Vagina (tissue), 2 donors: ENCODE data around the gene KIF7. TPM values are rescaled to one million over a fixed set of nuclear protein-coding genes. Genes with fewer than 3 reads are reported as not detected.

ENCODE experiments used
- DNase-seq, 2 donors: peaks; one replicate each; pipeline ENCODE4 v3.0.0-alpha.2; 2017; ENCODE audit errors: extremely low spot score in 2 of 2
- H3K27ac ChIP-seq: fragments of 200-600 bp; sonication (generic); one replicate; pipeline ENCODE4 v1.5.1; 2019
- H3K27me3 ChIP-seq: fragments of 200-600 bp; sonication (generic); one replicate; pipeline ENCODE4 v1.5.1; 2019
- H3K36me3 ChIP-seq, 2 donors: fragments of 200-600 bp; sonication (generic); one replicate each; pipeline ENCODE4 v1.5.1; 2017 to 2019
- H3K4me1 ChIP-seq: fragments of 200-600 bp; sonication (generic); one replicate; pipeline ENCODE4 v1.5.1; 2019
- H3K4me3 ChIP-seq, 2 donors: fragments of 200-600 bp; sonication (generic); 1 replicate in 1 of 2; 2 replicates in 1 of 2; pipeline ENCODE4 v1.5.1; 2016 to 2019
- H3K9me3 ChIP-seq: fragments of 200-600 bp; sonication (generic); one replicate; pipeline ENCODE4 v1.5.1; 2019
- CTCF ChIP-seq, 3 experiments: fragments of 450-650 bp in 2 of 3; fragments of 200-600 bp in 1 of 3; sonication (generic) in 1 of 3; IDR thresholded peaks; one replicate each; pipeline ENCODE4 v1.5.1; 2017 to 2019; ENCODE audit warnings: antibody characterized with exemption in 3 of 3, mild to moderate bottlenecking in 2 of 3, moderate library complexity in 2 of 3
- POLR2A ChIP-seq, 2 donors: fragments of 450-650 bp; IDR thresholded peaks; one replicate each; pipeline ENCODE4 v1.6.1; 2017; ENCODE audit warnings: antibody characterized with exemption in 2 of 2, mild to moderate bottlenecking in 2 of 2, moderate library complexity in 2 of 2
- POLR2AphosphoS5 ChIP-seq, 2 donors: sonication (generic); formaldehyde crosslinking; IDR thresholded peaks; one replicate each; pipeline ENCODE4 v1.9.0; 2017; ENCODE audit warnings: antibody characterized with exemption in 2 of 2, mild to moderate bottlenecking in 2 of 2, low read depth in 1 of 2; ENCODE audit not compliant: insufficient read depth in 1 of 2
- intact Hi-C: fragments of 100-400 bp; cut with DNase I; formaldehyde crosslinking; loops from one replicate; pipeline ENCODE4 v1.15.1; 2023
- total RNA-seq: library from RNA; depleted of rRNA; stranded (reverse); fragments of >200 nt; gene quantifications from one replicate; pipeline ENCODE4 v1.2.3, GENCODE V29; 2016

The KIF7 gene
- total RNA-seq, 1 donor from 2014 or later = 7.9 TPM

DNA sequence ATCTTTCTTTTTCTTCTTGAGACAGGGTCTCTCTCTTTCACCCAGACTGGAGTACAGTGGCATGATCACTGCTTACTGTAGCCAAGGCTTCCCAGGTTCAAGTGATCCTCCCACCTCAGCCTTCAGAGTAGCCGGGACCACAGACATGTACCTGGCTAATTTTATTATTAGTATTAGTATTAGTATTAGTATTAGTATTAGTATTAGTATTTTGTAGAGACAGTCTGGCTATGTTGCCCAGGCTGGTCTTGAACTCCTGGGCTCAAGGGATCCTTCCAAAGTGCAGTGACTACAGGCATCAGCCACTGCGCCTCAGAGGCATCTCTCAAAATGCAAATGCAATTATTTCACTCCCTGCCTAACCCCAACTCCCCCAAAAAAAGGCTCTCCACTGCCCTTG lies 1.7 kb downstream of the KIF7 start:
- intact Hi-C loops = no loop called here
- H3K4me3 ChIP-seq = no peak overlapping the region

GRCh38 chr15:89652666-89653065 lies 2.6 kb downstream of the KIF7 start:
- Histone ChIP-seq H3K4me1 (peaks cover 12% of the 10 kb centered on the region), H3K36me3 (peaks cover 0 to 3% of the 10 kb centered on the region in 2 donors), H3K4me3 (no peak overlapping the region), H3K27ac (no peak overlapping the region), H3K9me3 (no peaks in the 10 kb centered on the region), H3K27me3 (no peaks in the 10 kb centered on the region)
- DNase-seq = no peak
- TF ChIP-seq POLR2A (IDR thresholded peaks at IDR 0.05) (no peak), POLR2AphosphoS5 (IDR thresholded peaks at IDR 0.05; ENCODE audit: insufficient read depth in 1 of 2, low read depth in 1 of 2) (no peak), CTCF (IDR thresholded peaks at IDR 0.05) (no peak)
- intact Hi-C loops = no loop called here

More for the DNA sequence above, 1.7 kb downstream of the KIF7 start:
- no peak overlapping the region for H3K27ac ChIP-seq
- no peaks in the 10 kb centered on the region for H3K9me3 ChIP-seq
- peaks cover 0 to 3% of the 10 kb centered on the region in 2 donors for H3K36me3 ChIP-seq
- TF ChIP-seq POLR2AphosphoS5 (IDR thresholded peaks at IDR 0.05; ENCODE audit: insufficient read depth in 1 of 2, low read depth in 1 of 2) (no peak), CTCF (IDR thresholded peaks at IDR 0.05) (no peak), POLR2A (IDR thresholded peaks at IDR 0.05) (no peak)
- no peaks in the 10 kb centered on the region for H3K27me3 ChIP-seq
- no peak for DNase-seq
- H3K4me1 ChIP-seq = peaks cover 12% of the 10 kb centered on the region

DNA sequence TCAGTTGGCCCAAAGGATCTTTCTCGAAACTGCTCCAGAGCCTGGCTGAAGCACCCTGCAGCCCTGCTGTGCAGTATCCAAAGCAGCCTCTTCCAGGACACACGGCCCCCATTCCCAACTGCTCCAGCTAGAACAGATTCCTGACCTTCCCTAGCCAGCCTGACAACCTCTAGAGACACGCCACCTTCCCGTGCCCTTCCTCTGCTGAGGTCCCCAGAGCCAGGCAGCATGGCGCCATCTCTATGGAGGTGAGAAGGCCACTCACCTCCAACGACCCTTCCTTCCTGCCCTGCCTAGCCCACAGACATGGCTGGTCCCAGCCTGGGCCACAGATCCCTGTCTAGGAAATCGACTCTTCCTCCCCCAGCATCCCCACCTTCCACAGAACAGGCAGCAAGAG lies 3.1 kb downstream of the KIF7 start:
- intact Hi-C loops = no loop called here
- Histone ChIP-seq H3K27me3 (no peaks in the 10 kb centered on the region), H3K36me3 (peaks cover 0 to 3% of the 10 kb centered on the region in 2 donors), H3K4me1 (peaks cover 12% of the 10 kb centered on the region), H3K27ac (no peak overlapping the region), H3K9me3 (no peaks in the 10 kb centered on the region), H3K4me3 (no peak overlapping the region)
- no peak for DNase-seq
- TF ChIP-seq POLR2A (IDR thresholded peaks at IDR 0.05) (no peak), POLR2AphosphoS5 (IDR thresholded peaks at IDR 0.05; ENCODE audit: insufficient read depth in 1 of 2, low read depth in 1 of 2) (no peak), CTCF (IDR thresholded peaks at IDR 0.05) (no peak)

DNA sequence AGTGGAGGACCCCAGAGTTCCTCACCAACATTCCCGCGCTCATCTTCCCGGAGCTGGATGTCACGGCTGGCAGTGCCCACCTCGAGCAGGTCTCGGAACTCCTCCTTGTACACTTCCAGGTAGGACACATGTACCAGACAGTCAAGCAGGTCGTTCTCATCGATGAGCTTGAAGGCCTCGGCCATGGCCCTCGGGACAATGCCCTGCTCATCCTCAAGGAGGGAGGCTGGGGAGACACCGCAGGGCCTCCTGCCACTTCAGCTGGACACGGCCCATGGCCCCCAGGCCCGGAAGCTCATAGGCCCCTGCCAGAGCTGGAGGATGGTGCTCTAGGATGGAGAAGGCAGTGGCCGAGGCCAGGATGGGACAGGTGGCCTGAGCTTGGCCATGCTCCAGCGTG lies 5.6 kb downstream of the KIF7 start:
- Histone ChIP-seq H3K36me3 (peaks cover 0 to 3% of the 10 kb centered on the region in 2 donors), H3K27me3 (no peaks in the 10 kb centered on the region), H3K4me1 (peaks cover 7% of the 10 kb centered on the region), H3K4me3 (no peak overlapping the region), H3K9me3 (no peaks in the 10 kb centered on the region), H3K27ac (no peak overlapping the region)
- TF ChIP-seq CTCF (IDR thresholded peaks at IDR 0.05) (no peak), POLR2AphosphoS5 (IDR thresholded peaks at IDR 0.05; ENCODE audit: insufficient read depth in 1 of 2, low read depth in 1 of 2) (no peak)
- intact Hi-C loops = no loop called here
- DNase-seq = no peak

- TF ChIP-seq POLR2A (IDR thresholded peaks at IDR 0.05) = no peak
- TF ChIP-seq CTCF (IDR thresholded peaks at IDR 0.05) = no peak
- TF ChIP-seq POLR2AphosphoS5 (IDR thresholded peaks at IDR 0.05; ENCODE audit: insufficient read depth in 1 of 2, low read depth in 1 of 2) = no peak
- H3K4me3 ChIP-seq = no peak overlapping the region
- no peak overlapping the region for H3K27ac ChIP-seq
- H3K9me3 ChIP-seq = no peaks in the 10 kb centered on the region
- peaks cover under 1% of the 10 kb centered on the region for H3K4me1 ChIP-seq
- H3K27me3 ChIP-seq = no peaks in the 10 kb centered on the region
- peaks cover 0 to 3% of the 10 kb centered on the region in 2 donors for H3K36me3 ChIP-seq
- no peak for DNase-seq
- intact Hi-C loops = no loop called here
Measured at GRCh38 chr15:89649013-89649625, 6.1 kb downstream of the KIF7 start.
